Activated CD8-positive, alpha-beta memory T cell treated with anti-CD3 and anti-CD28 coated beads for 1 hour (primary cell): ENCODE results near the gene BHLHE23.

Experiments used
- DNase-seq, 2 donors: peaks; one replicate each; pipeline ENCODE4 v3.0.0-alpha.2; 2020; ENCODE audit warnings: low read depth in 1 of 2; ENCODE audit errors: extremely low read depth in 1 of 2

BHLHE23 gene

DNA sequence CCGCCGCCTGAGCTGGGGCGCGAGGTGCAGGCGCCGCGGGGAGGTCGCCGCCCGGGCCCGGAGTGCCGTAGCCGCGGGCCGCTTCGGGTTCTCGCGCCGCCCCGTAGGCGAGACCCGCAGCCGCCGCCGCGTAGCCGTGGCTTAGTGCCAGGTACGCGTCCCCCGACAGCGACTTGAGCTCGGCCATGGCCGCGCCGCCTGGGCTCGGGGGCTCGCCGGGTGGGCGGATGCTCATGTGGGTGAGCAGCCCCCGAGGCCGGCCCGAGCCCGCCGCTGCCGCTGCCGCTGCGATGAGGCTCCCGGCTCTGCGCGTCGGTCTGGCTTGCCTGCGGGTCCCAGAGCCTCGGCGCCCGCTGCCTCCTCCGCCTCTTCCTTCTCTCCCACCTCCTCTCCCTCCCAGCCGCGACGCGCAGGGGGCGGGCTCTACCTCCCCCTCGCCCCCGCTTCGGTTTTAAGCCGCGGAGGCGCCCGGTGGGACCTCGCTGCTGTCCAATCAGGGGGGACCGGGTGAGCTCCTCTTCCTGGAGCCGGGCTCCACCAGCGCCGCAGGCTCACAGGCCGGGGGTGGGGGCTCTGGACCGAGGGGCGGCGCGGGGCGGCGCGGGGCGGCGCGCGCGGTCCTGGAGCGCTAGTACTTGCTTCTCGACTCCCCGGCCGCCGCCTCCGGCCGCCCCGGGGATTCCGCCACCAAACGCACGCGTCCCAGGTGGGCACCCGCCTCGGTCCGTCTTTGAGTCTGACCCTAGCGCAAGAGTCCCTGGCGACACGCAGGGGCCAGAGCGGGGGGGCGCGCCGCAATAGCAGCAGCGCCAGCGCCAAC, at the start of gene BHLHE23:
Gene BHLHE23, minus strand, starts transcription at position 425 of the 820 bp plus-strand sequence. Its CDS starts 190 bp downstream, at position 235.
- DNase-seq: no peak

DNA sequence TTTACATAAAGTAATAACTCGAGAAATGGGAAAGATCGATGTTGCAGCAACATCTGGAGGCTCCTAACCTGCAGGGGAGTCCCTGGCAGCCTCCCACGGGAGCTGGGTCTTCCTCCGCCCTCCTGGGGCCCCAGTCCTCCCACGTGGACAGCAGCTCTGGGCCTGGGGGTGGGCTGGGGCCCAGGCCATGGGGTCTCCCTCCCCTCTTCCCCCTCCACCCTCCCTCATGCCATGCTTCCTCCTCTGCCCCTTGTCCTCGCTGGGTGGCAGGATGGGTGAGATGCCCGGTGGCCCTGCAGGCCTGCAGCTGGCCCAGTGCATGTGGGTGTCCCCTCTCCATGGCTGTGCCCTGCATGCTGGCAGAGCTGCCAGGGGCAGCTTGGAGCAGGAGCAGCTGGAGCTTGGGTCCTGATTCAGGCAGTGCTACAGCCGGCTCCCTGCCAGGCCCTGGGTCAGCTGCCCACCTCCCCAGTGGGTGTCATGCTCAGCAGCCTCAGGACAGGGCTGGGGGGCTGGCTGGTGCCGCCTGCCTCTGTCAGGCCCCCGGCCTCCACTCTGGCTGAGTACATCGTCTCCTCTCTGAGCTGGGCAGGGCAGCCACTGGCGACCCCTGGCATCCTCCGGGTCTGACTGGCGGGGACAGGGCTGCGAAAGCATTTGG, 48.9 kb upstream of the BHLHE23 start:
- no peak for DNase-seq

DNA sequence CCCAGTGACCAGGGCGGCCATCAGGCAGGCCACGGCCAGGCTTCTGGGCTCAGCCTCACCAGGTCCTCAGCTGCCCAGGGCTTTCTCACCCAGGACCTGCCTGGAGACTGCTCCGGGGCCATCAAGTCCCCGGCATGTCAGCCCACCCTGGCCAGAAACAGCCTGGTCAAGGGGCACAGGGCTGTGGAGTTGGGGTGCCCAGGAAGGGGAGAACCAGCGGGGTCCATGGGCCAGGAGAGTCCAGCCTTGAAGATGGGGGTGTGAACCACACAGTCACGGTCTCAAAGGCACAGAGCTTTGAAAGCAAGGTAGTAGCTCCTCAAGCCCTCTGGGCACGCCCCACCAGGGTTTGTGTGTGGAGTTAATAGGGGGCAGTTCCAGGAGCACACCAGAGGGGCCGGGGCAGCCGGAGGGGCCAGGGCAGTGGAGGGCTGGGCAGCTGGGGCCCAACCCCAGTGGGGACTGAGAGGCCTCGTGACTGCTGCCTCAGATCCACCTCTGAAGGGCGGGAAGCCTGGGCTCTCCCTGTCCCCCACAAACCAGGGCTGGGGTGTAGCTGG, 48.0 kb upstream of the BHLHE23 start:
- no peak for DNase-seq

DNA sequence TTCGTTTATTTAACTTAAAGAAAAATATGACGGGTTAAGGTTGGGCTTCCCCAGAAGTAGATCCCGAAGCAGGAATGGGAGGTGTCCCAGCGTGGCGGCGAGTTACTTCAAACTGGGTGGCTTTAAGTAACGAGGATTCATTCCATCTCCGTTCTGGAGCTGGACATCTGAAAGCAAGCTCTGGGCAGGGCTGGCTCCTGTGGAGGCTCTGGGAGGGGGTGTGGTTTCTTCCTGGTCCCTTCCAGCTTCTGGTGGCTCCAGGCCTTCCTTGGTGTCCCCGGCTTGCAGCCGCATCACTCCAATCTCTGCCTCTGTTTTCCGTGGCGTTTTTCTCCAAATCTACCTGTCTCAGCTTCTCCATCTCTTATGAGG, 47.3 kb upstream of the BHLHE23 start:
- no peak for DNase-seq

DNA sequence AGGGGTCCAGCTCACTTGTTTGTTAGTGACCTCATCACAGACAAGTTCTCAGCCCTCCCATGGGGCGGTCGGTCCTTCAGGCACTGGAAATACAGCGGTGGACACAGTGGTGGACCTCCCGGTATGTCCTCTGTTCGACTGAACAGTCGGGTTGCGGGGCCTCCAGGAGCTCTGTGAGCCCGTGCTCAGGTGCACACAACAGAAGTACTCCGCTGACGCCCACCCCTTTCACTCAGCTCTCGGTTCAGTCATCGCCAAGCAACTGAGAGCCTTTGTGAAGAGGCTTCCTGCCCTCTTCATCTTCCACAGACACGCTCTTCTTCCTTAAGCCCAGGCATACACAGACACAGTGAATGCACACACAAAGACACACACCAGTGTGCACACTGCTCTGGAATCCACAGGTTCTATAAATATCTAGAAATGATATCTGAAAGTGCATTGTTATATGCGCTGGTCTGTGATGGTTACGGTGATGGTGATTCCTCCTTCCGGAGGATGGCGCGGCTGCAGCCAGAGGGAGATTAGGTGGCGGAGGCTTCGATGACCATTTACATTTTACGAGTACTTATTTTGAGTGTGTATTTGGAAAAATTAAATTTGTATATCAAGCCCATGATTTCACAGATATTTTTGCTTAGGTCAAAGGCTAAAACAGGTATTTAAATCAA, 46.8 kb upstream of the BHLHE23 start:
- DNase-seq: no peak

DNA sequence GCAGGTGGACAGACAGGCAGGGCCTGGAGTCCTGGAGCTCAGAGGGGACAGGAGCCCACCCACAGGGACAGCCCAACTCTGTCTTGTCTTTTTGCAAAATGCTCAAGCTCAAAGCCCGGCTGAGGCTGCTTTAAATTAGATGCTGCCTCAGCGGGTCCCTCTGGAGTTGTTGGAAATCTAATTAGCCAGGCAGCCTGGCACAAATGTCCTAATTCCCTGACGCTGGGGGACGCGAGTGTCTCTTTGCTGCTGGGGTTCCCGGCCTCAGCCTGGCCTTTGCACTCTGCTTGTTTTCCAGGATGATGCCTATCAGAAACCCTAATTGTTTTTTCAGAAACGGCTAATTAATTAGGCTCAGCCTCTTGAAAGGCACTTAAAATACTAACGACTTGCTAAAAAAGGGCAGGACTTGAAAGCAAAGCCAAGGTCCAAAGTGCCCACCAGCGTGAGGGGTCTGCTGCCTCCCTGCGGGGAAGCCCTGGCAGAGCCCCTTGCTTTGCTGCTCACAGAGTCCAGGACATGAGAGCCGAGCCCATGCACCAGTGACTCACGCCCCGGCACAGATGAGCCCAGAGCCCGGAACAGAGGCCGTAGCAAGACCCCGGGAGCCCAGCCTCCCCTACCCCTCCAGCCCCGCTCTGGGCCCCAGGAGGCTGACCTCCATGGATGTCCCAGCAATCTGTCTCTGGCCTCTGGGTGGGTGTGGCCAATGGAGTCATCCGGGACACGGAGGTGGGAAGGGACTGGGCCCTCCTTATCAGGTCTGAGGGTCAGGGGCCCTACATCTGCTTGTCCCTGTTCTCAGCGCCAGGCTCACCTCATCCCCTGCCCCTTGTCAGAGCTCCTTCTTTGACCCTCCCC, 46.0 kb upstream of the BHLHE23 start:
- DNase-seq: no peak

DNA sequence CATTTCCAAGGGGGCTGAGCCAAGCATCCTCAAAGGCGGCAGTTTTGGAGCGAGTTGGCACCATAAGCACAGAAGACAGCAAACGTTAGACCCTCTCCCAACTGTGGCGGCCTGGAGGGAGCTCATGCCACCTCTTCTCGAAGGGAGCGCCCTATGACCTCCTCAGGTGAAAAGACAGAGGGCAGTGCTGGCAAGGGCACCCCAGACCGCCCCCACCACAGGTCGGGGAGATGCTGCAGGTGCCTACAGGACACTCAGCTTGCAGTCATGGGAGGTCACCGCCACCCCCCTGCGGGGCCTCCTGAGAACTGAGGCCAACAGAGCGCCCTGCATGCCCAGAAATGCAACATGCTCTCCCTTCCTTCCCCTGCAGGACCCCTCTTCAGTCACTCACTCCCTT, 45.1 kb upstream of the BHLHE23 start:
- DNase-seq: no peak

DNA sequence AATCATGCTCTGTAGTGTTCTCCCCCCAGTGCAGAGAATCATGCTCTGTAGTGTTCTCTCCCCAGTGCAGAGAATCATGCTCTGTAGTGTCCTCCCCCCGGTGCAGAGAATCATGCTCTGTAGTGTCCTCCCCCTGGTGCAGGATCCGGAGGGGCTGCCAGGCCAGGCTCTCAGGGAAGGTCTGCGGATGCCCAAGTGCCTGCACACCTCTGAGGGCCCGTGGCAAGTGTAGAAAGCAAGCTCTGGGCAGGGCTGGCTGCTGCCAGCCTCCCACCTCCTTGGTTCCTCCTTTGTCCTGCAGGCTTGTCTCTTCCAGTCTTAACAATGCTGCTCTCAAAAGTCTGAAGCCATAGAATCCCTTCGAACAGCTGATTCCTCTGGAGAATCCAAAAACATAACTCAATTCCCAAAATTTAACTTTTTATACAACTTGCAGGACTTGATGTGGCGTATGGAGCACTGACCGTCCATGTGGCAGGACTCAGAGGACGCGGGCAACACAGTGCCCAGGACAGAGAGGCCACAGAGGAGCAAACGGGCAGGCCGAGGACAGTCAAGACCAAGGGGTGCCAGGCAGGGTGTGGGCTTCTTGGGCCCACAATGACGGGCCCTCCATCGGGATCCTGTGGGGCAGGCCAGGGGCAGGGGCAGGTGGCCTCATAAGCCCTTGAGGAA, 44.6 kb upstream of the BHLHE23 start:
- no peak for DNase-seq

DNA sequence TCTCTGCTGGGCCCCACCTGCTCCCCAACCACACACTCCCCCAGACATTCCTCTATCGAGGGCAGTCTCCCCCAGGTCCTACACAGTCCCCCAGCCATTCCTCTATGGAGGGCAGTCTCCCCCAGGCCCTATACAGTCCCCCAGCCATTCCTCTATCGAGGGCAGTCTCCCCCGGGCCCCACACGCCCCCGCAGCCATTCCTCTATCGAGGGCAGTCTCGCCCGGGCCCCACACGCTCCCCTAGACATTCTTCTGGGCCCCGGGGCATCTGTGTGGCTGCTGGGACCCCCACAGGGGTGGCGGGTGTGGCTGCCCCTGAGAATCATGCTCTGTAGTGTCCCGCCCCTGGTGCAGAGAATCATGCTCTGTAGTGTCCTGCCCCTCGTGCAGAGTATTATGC, 43.6 kb upstream of the BHLHE23 start:
- DNase-seq: no peak

DNA sequence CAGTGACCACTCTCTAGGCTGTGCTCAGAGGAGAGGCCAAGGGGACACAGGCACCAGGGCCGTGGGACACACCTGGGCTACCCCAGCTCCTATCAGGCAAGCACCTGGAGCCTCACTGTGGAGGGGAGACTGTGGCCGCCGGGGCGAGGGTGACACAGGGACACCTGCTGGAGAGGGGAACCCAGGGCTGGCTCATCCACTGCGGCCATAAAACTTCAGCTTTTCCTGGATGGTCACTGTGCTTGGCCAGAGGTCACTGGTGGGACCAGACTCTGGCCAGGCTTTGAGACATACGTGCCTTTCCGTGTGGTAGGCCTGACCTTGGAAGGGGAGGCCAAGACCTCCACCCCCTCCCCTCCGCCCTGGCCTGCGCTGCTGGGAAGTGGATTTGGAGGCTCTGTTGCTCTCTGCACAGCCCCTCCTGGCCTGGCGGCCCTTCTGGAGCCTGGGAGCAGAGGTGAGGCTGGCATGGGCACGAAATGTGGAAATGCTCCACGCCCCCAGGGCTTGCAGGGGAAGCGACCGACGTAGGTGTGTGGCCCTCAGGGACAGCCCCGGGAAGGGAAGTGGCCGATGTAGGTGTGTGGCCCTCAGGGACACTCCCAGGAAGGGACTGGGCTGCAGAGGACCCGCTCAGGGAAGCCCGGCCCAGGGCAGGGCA, 42.9 kb upstream of the BHLHE23 start:
- DNase-seq: no peak

DNA sequence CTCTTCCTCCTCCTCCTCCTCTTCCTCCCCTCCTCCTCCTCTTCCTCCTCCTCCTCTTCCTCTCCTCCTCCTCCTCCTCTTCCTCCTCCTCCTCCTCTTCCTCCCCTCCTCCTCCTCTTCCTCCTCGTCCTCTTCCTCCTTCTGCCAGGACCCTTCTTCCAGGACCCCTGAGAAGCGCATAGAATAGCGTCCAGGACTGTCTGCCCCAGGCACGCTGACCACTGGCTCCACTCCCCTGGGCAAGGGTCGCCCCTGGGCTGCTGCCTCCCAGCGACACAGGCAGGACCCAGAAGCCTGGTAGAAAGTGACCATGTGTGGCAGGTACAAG, 42.4 kb upstream of the BHLHE23 start:
- DNase-seq: no peak

DNA sequence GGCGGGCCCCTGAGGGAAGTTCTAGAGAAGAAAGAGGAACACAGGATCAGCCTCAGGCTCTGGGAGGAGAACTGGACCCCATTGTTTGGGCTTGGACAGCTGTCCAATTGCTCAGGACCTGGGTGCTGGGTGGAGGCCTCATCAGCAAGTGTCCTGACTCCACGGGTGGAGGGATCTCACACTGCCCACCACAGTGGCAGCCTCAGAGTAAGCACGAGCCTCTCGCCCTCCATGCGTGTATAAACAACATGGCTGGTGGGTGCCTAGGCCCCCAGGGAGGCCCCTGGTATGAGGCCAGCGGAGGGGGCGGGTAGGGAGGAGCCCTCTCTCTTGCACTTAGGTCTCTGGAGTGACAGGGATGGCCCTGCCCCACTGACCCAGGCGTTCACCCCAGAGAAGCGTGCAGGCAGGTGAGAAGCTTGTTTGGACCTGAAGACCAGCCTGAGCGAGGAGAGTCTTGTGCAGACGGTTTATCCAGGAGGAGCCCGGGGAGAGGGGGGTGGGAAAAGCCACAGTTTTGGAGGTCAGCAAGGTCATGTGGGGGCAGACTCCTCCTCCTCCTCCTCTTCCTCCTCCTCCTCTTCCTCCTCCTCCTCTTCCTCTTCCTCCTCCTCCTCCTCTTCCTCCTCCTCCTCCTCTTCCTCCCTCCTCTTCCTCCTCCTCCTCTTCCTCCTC, 41.9 kb upstream of the BHLHE23 start:
- no peak for DNase-seq

DNA sequence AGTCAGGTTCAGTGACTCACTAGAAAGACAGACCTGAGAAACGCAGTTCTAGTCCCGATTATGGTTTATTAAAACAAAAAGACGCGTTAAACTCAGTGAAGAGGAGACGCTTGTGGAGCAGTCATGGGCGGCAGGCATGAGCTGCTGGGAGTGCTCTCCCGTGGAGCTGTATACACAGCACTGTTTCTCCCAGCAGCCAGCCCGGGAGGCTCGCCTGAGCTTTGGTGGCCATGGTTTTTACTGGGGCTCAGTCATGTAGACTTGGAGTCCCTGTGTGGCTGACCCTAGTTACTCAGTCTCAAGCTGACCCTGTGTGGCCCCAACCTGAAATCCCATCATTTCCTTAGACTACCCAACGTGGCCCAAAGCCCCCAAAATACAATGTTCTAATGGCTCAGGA, 41.2 kb upstream of the BHLHE23 start:
- DNase-seq: no peak

DNA sequence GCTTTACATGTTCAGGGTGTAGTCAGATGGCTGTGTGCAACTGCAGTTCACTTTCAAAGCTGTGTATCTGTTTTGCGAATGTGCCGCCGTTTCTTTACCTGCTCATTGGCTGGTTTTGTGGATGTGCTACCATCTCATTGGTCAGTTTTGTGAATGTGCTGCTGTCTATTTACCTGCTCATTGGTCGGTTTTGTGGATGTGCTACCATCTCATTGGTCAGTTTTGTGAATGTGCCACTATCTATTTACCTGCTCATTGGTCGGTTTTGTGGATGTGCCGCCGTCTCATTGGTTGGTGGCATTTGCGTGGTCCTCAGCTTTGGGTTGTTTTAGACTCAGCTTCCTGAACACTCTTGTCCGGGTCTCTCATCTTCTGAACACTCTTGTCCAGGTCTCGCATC, 40.5 kb upstream of the BHLHE23 start:
- DNase-seq: no peak

DNA sequence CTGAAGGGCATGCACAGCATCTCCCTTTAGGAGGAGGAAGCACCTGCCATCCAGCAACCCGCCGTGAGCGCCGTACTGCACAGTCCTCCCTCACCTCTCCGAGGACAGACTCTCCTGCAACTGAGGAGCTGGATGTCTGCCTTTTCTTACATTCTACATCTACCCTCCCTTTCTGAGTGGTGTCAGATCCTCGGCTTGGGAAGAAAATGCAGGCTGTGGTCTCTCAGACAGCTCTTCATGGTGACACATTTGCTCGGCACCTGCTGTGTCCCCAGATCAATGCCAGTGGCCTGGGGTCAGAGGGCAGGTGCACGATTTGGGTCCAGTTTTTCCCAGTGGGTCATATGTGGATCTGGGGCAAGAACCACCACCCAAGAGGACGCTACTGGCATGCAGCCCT, 40.1 kb upstream of the BHLHE23 start:
- no peak for DNase-seq

DNA sequence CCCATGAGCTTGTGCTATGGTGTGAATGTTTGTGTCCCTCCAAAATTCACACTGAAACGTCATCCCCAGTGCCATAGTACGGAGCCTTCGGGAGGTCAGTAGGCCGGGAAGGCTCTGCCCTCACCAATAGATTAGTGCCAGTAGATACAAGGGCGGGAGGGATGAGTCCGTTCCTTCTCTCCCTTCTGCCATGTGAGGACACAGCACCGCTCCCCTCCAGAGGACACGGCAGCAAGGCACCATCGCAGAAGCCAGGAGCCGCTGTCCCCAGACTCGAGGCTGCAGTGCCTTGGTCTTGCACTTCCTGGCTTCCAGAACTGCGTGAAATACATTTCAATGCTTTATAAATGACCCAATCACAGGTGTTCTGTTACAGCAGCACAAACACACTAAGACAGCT, 39.2 kb upstream of the BHLHE23 start:
- DNase-seq: no peak

DNA sequence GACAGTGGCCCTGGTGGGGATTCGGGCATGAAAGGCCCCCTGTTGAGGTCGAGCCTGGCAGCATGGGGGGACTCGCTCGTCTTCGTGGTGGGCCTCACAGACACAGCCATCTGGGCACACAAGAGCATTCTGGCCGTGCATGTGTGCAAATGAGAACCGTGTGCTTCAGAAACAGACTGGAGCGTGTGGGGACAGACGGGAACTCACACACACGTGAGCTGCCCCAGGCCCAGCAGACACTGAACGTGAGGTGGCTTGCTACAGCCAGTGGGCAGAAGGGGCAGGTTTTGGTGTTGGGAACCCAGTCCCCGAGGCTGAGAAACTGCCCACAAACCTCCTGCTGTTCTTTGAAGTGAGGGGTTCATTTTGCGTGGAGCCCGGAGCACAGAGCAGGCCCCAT, 38.6 kb upstream of the BHLHE23 start:
- no peak for DNase-seq

DNA sequence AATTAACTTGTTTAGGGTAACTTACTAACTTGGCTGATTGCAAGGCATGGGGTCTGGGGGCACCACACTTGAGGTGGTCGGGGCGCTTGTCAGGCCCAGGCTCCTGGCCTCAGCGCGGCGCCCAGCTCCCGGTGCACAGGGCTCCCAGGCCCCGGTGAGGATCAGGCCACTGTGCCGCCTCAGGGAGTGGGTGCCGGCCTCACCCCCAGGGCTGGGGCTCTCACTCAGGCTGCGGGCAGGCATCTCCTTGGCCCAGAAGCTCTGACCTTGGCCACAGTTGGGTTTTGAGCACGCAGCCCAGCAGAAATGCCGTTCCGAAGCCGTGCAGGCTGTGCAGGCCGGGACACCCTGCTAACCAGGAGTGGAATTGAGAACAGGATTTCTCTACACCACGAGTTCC, 37.8 kb upstream of the BHLHE23 start:
- no peak for DNase-seq

DNA sequence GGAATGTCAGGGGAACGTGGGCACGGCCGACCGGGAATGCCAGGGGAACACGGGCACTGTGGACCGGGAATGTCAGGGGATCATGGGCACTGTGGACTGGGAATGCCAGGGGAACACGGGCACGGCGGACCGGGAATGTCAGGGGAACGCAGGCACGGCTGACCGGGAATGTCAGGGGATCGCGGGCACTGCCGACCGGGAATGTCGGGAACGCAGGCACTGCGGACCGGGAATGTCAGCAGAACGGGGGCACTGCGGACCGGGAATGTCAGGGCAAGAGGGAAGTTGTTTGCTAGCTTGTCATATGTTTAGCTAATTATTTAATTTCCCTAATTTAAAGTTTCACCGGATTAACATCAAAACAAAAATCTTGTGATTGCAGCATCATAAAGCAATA, 37.4 kb upstream of the BHLHE23 start:
- no peak for DNase-seq
